Activated naive CD4-positive, alpha-beta T cell treated with anti-CD3 and anti-CD28 coated beads, Interleukin-2, amount 50 U/mL, for 72 hours (primary cell): Measurements from ENCODE around the gene FAM241B. TPM values are rescaled to one million over a fixed set of nuclear protein-coding genes. Genes with fewer than 3 reads are reported as not detected.

ENCODE experiments used
- ATAC-seq, 2 donors: fragments of 150-1000 bp; cut with Tn5 transposase; 2 replicates each; pipeline ENCODE4 v1.10.0; 2021; ENCODE audit warnings: mild to moderate bottlenecking in 2 of 2, moderate library complexity in 2 of 2
- DNase-seq, 2 donors: peaks; one replicate each; pipeline ENCODE4 v3.0.0; 2021 to 2022; ENCODE audit warnings: low spot score in 2 of 2
- H3K27ac Mint-ChIP-seq, 2 donors: one replicate each; pipeline ENCODE4 v1.8.0; 2022; ENCODE audit warnings: mild to moderate bottlenecking in 2 of 2, mixed read lengths in 2 of 2
- H3K36me3 Mint-ChIP-seq, 2 donors: one replicate each; pipeline ENCODE4 v1.8.0; 2022; ENCODE audit warnings: mixed read lengths in 2 of 2
- H3K9me3 Mint-ChIP-seq, 2 donors: one replicate each; pipeline ENCODE4 v1.8.0; 2022; ENCODE audit warnings: mixed read lengths in 2 of 2
- total RNA-seq, 2 donors: library from RNA; stranded (reverse); gene quantifications; one replicate each; pipeline ENCODE4 v1.2.3, GENCODE V29; 2022

The FAM241B gene
- total RNA-seq, 2 donors from 2014 or later = 9.0 to 29.8 TPM

- Mint-ChIP-seq H3K9me3 (no peaks in the 10 kb centered on the region), H3K36me3 (no peaks in the 10 kb centered on the region), H3K27ac (no peak overlapping the region)
- DNase-seq = no peak
- no peak for ATAC-seq
Observed at GRCh38 chr10:69674786-69675185, 44.7 kb downstream of the FAM241B start.

DNA sequence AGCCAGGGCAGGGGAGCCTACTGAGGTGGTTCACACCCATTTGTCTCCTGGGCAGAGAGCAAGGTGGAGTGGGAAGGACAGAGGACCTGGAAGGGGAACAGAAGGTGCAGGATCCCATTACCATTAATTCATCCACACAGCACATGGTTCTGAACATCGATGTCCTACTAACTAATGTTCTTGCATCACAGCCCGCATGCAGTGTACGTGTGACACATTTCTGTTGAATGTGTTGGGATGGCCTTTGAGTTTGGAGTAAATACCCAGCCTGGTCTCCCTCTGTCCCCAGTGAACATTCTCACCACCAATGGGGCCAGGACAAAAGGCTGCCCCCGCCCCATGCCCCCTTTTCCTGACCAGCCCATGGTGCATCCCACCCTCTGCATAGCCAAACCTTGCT is 46.3 kb downstream of the FAM241B start:
- H3K27ac Mint-ChIP-seq = no peak overlapping the region
- ATAC-seq = no peak
- DNase-seq = no peak
- no peaks in the 10 kb centered on the region for H3K36me3 Mint-ChIP-seq
- no peaks in the 10 kb centered on the region for H3K9me3 Mint-ChIP-seq

DNA sequence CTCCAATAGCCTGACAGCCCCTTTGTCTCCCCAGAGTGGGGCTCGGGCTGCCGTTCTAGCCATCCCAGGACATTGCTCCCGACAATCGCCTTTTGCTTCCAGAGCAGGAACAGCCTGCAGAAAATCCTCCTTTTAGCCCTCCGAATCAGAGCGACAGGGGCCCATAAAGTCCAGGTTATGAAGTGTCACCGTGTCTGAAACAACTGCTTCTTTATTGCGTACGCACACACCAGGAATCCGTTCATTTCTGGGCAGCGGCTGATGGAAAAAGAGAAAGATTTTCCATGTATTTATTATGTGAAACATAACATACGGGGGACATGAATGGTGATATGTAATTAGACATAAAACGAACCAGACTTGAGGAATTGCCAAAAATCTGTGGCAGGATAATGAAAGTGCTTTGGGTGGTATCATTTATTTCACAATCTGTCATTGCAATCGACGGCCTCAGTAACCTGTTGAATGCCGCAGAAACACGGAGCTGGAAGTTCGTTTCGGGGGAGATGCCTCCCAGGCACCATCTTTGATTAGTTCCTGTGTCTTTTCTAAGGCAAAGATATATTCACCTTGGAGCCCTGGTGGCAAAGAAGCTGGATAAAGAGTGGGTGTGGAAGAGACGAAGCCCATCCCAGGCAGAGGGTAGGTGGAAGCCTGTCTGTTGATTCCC is 48.1 kb downstream of the FAM241B start:
- Mint-ChIP-seq H3K9me3 (no peaks in the 10 kb centered on the region), H3K27ac (no peak overlapping the region), H3K36me3 (no peaks in the 10 kb centered on the region)
- DNase-seq (no peak), ATAC-seq (no peak)

DNA sequence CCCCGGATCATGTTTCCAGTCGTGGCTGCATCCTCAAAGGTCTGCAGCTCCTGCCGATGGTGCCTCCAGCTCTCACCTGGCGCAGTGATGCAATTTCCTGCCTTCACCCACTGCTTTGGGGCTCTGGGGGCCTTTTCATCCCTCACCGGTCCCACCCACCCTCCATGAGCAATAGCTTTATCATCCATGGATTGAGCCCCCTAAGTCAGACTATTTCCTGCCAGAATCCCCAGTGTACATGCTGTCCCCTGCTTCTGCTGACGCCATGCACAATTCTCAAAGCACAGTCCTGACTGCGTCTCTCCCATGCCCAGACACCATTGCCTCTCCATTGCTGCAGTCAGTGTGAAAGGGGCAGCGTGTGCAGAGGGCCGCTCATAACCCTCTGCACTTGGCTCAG is 49.7 kb downstream of the FAM241B start:
- no peak for ATAC-seq
- Mint-ChIP-seq H3K9me3 (no peaks in the 10 kb centered on the region), H3K27ac (no peak overlapping the region), H3K36me3 (no peaks in the 10 kb centered on the region)
- no peak for DNase-seq

GRCh38 chr10:69680610-69681009 is 50.6 kb downstream of the FAM241B start:
- H3K36me3 Mint-ChIP-seq = no peaks in the 10 kb centered on the region
- DNase-seq (no peak), ATAC-seq (no peak)
- no peak overlapping the region for H3K27ac Mint-ChIP-seq
- H3K9me3 Mint-ChIP-seq = no peaks in the 10 kb centered on the region

DNA sequence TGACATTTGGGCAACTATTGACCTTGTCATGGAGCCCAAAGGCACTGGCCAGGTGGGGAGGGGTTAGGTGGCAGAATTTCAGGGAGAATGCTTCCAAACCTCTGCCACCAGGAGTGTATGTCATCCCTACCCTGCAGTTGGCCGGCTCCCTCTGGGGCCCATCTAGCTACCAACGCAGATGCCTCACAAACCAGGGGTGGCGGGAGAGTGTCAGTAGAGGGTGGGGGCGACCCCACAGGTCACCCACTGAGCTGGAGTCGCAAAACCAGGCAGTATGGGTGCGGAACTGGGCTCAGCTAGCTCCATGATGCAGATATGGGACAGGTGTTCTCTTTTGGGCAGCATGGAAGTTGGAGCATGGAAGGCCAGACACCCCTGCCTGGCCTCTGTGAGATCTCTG is 51.4 kb downstream of the FAM241B start:
- ATAC-seq (no peak), DNase-seq (no peak)
- no peaks in the 10 kb centered on the region for H3K36me3 Mint-ChIP-seq
- no peaks in the 10 kb centered on the region for H3K9me3 Mint-ChIP-seq
- H3K27ac Mint-ChIP-seq = no peak overlapping the region

GRCh38 chr10:69682955-69683474 is 53.0 kb downstream of the FAM241B start:
- Mint-ChIP-seq H3K36me3 (no peaks in the 10 kb centered on the region), H3K27ac (no peak overlapping the region), H3K9me3 (no peaks in the 10 kb centered on the region)
- DNase-seq (no peak), ATAC-seq (no peak)

Other genes starting within 250 kb of the FAM241B start
- under 1 TPM in 1 of 2 donors, not detected in 1; 0.16 TPM for gene TACR2, start 213.3 kb upstream of the FAM241B start, total RNA-seq
- gene TSPAN15, start 178.8 kb upstream of the FAM241B start, total RNA-seq = 1 to 10 TPM; 1.3 to 1.9 TPM
- gene NEUROG3, start 56.8 kb upstream of the FAM241B start, total RNA-seq = under 1 TPM in 1 of 2 donors, not detected in 1; 0.18 TPM
- not detected for gene COL13A1, start 171.7 kb downstream of the FAM241B start, total RNA-seq